HG03135 (cell line): ENCODE measurements around the gene C20orf202.

ENCODE experiments used
- ATAC-seq: cut with Tn5 transposase; IDR thresholded peaks from one replicate; pipeline ENCODE4 v1.9.1; 2021; ENCODE audit warnings: mild to moderate bottlenecking, moderate library complexity; ENCODE audit not compliant: unreplicated experiment

C20orf202 gene

GRCh38 chr20:1202762-1203504 lies at the start of gene C20orf202:
C20orf202 (plus strand) TSS chr20:1203454; CDS start chr20:1203586, 132 bp downstream.
- no peak for ATAC-seq

GRCh38 chr20:1154226-1154625 lies 49.0 kb upstream of the C20orf202 start:
- no peak for ATAC-seq

DNA sequence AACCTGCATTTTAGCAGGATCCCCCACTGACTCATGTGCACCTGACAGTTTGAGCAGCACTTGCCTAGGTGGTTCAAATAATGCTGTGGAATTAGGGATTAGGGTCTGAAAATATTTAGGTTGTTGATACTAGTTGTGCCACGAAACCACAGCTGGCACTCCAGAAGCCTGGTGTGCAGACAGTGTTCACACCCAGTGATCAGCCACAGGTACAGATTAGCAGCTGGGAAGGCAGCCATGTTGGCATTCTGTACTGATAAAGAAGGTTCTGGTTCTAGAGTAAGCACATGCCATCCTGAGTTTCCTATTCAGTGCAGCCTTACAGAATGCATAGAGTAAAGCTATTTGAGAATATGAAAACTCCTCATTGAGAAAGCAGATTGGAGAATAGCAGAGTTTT lies 48.6 kb upstream of the C20orf202 start:
- ATAC-seq: no peak

DNA sequence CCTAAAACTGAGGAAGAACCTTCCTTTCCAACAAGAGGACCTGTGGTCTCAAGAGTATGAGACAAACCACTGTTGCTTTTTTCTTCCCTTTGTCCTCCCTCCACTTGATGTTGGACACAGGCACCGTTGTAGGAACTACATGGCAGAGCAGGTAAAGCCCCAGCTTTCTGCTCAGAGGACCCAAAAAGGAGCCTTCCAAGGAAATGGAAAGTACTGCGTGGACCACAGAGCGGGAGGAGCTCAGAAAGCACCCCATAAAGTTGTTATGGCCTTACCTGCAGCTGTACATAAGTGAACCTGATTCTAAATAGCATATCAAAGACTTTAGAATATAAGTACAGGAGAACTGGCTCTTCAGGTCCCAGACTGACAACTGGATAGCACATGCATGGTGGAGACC lies 47.9 kb upstream of the C20orf202 start:
- no peak for ATAC-seq

DNA sequence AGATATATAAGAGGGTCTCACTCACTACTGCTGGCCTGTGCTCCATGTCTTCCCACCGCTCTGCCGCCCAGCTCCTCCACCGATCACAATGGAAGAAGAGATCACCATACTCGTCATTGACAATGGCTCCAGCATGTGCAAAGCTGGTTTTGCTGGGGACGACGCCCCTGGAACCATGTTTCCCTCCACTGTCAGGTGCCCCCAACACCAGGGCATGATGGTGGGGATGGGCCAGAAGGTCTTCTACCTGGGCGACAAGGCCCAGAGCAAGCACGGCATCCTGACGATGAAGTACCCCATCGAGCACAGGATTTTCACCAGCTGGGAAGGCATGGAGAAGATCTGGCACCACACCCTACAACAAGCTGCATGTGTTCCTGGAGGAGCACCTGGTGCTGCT lies 42.8 kb upstream of the C20orf202 start:
- ATAC-seq: no peak

DNA sequence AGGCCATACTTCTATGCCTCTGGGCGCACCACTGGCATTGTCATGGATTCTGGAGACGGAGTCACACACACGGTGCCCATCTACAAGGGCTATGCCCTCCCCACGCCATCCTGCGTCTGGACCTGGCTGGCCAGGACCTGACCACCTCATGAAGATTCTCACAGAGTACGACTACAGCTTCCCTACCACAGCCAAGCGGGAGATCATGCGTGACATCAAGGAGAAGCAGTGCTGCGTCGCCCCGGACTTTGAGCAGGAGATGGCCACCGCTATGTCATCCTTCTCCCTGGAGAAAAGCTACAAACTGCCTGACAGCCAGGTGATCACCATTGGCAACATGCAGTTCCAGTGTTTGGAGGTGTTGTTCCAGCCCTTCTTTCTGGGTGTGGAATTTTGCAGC lies 42.3 kb upstream of the C20orf202 start:
- ATAC-seq: no peak

- ATAC-seq: no peak
Observed at GRCh38 chr20:1163105-1163504, 40.1 kb upstream of the C20orf202 start.

DNA sequence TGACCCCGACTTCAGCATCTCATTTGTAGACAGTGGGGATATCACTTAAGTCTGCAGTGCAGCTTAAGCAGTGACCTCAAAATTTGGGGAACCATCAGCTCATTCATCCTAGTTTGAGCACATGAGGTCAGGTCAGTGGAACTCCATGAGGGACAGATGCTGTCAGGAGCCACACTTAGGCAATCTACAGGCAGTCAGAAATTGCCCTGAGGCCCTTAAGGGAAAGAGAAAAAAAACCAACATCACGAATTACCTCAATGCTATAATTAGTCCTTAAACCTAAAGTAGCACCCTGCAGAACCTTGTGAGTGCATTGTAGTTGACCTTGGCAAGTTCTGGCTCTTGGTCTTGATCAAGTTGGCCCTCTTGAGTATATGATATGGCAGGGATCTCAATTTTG lies 39.6 kb upstream of the C20orf202 start:
- ATAC-seq: no peak

- ATAC-seq: no peak
Observed at GRCh38 chr20:1164871-1165270, 38.4 kb upstream of the C20orf202 start.

GRCh38 chr20:1165521-1165920 lies 37.7 kb upstream of the C20orf202 start:
- no peak for ATAC-seq

- ATAC-seq: no peak
Observed at GRCh38 chr20:1165941-1166340, 37.3 kb upstream of the C20orf202 start.

GRCh38 chr20:1166948-1167720 lies 36.1 kb upstream of the C20orf202 start:
- ATAC-seq: no peak

GRCh38 chr20:1169224-1169623 lies 34.0 kb upstream of the C20orf202 start:
- no peak for ATAC-seq

DNA sequence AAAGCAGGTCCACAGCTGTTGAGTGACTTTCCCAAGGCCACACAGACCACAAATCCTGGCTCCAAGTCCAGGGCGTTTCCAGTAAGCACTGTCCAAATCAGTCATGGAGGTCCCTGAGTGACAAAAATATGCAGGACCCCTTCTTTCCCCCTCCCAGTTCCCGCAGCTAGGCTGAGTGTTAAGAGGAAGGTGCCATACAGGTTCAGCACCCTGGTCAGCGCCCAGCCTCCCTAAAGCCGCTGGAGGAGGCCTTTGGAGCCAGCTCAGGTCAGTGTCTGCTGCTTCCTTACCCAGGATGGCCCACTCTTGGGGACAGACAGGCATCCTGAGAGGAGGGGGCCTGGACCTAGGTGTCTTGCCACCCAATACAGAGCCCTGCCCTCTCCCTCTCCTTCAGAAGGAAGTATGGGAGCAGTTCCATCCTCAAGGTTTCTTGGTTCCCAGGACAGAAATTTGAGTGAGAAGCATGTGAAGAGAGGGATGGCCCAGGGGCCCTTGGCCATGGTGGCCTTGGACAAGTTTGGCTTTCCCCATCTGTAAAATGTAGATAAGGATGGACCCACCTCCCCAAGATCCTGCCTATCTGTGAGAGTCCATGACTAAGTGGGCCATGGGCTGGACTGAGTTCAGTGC lies 31.7 kb upstream of the C20orf202 start:
- no peak for ATAC-seq

DNA sequence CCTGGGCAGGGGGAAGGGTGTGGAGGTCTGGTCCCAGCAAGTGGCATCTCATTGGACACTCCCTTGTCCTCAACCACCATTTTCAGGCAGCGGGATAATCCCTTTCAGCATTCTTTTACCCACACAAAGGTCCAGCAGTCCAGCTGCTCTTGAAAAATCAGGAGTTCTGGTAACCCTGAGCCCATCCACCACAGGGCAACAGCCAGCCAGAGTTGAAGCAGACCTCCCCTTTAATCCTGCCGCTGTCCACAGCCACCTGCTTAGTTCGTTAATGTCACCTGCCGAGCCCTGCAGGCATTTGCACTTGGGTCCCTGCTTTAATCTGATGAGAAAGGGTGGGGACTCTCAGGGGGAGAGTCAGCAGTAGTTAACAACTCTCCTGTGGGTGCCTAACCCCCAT lies 29.6 kb upstream of the C20orf202 start:
- no peak for ATAC-seq

GRCh38 chr20:1174787-1175186 lies 28.5 kb upstream of the C20orf202 start:
- no peak for ATAC-seq

DNA sequence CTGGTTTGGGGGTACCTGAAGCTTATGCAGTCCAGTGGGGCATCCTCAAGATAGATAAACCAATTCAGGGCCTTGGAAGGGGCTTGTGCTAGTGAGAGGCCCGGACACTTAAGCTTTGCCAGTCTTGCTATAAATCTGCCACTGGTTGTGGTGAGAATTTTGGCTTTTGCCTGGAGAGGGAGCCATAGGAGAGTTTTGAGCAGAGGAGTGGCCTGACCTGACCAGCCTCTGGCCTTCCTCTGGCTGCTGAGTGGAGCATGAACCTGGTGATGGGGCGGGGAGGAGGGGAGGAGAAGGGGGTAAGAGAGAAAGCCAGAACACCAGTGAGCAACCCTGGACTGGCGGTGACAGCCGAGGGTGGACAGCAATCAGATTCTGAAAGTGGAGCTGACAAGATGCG lies 25.6 kb upstream of the C20orf202 start:
- no peak for ATAC-seq

- no peak for ATAC-seq
Observed at GRCh38 chr20:1178103-1178502, 25.2 kb upstream of the C20orf202 start.

DNA sequence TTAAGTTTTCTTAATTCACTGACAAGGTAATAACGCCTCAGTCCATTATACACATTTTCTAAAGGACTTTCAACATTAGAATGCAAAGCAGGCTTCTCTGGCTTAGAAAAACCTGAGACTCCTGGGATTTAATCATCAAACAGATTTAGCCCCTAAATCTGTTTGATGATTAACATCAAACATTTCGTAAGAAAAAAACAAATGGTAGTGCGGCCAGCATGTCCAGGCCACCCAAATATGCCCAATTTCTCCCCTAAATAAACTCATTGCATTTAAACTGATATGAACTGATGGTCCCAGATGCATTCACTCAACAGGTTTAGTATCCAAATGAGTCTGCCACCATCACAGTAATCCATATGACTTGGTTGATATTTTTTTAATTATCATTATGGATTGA lies 24.6 kb upstream of the C20orf202 start:
- ATAC-seq: no peak

- ATAC-seq: no peak
Observed at GRCh38 chr20:1180949-1181348, 22.3 kb upstream of the C20orf202 start.

DNA sequence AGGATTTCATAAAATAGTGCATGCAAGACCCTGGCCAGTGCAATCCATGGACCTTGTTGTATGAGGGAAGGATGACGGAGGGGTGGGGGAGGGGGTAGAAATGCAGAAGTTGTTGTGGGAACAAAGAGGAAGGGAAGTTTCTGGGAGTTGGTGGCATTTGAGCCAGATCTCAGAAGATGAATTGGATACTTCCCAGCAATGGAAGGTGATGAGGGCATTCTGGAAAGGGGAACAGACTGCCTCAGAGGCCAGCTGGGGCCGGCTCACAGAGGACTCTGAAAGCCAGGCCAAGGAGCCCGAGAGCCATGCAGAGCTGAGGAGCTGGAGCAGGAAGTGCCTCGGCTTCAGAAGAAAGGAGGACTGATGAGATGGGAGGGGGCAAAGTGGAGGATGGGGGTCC lies 21.1 kb upstream of the C20orf202 start:
- ATAC-seq: no peak

- no peak for ATAC-seq
Observed at GRCh38 chr20:1183153-1183552, 20.1 kb upstream of the C20orf202 start.
